ENCODE results near the gene GBP1. TPM values are rescaled to one million over a fixed set of nuclear protein-coding genes. Genes with fewer than 3 reads are reported as not detected.

GBP1 gene
- total RNA-seq, 1 experiment from 2014 or later, result 14.7 TPM

- DNase-seq (ENCODE audit: low spot score), result no peak
Observed at GRCh38 chr1:89008511-89008910, 56.5 kb downstream of the GBP1 start.

GRCh38 chr1:89005286-89006151 is 59.5 kb downstream of the GBP1 start:
- DNase-seq (ENCODE audit: low spot score), result no peak

Other genes starting within 250 kb of the GBP1 start
- gene GTF2B, start 173.6 kb downstream of the GBP1 start, total RNA-seq (2014; rRNA removed; shearing (Covaris generic)), result 32.7 and 37.0 TPM in 2 replicates
- 16.4 and 20.3 TPM in 2 replicates for gene KYAT3, start 72.6 kb downstream of the GBP1 start, total RNA-seq (2014; rRNA removed; shearing (Covaris generic))
- 2.2 TPM in 2 replicates for gene RBMXL1, start 72.6 kb downstream of the GBP1 start, total RNA-seq (2014; rRNA removed; shearing (Covaris generic))
- gene GBP3, start 42.3 kb downstream of the GBP1 start, total RNA-seq (2014; rRNA removed; shearing (Covaris generic)), result 1.7 and 4.8 TPM in 2 replicates
- gene GBP2, start 60.9 kb upstream of the GBP1 start, total RNA-seq (2014; rRNA removed; shearing (Covaris generic)), result 7.8 and 10.3 TPM in 2 replicates
- not detected in 2 replicates for gene GBP7, start 110.8 kb upstream of the GBP1 start, total RNA-seq (2014; rRNA removed; shearing (Covaris generic))
- gene GBP4, start 133.7 kb upstream of the GBP1 start, total RNA-seq (2014; rRNA removed; shearing (Covaris generic)), result 0.02 and 0.12 TPM in 2 replicates
- gene GBP5, start 207.7 kb upstream of the GBP1 start, total RNA-seq (2014; rRNA removed; shearing (Covaris generic)), result 0.07 TPM in 1 of 2 replicates, not detected in the other

All from A172 (cell line).